Omental fat pad (tissue), 4 donors: ENCODE data around the gene WDHD1. TPM values are rescaled to one million over a fixed set of nuclear protein-coding genes. Genes with fewer than 3 reads are reported as not detected.
"Not testable (repeated sequence)": the region's sequence is repeated elsewhere in the genome, so short reads cannot be mapped to it uniquely, and the experiment has no call there.

Experiments
- ATAC-seq: fragments of 150-250 bp; one replicate; pipeline ENCODE4 v1.9.1; 2016; ENCODE audit warnings: mild to moderate bottlenecking, moderate library complexity; ENCODE audit not compliant: low FRiP score
- DNase-seq: peaks from one replicate; pipeline ENCODE4 v3.0.0-alpha.2; 2019; ENCODE audit warnings: low spot score
- CTCF ChIP-seq, 3 donors: fragments of 450-650 bp; IDR thresholded peaks; one replicate each; pipeline ENCODE4 v1.5.1; 2016 to 2017; ENCODE audit warnings: antibody characterized with exemption in 3 of 3, mild to moderate bottlenecking in 3 of 3, moderate library complexity in 2 of 3
- total RNA-seq, 4 donors: library from RNA; depleted of rRNA; stranded (reverse); fragments of >200 nt; gene quantifications; one replicate each; pipeline ENCODE4 v1.1.0, GENCODE V29; 2016

The WDHD1 gene
- total RNA-seq, 4 donors from 2014 or later = 1.4 to 2.0 (median 1.6) TPM

GRCh38 chr14:54916101-54916500, 110.8 kb downstream of the WDHD1 start:
- ATAC-seq = no peak
- no peak for TF ChIP-seq CTCF (IDR thresholded peaks at IDR 0.05)

GRCh38 chr14:54909817-54910558, 116.9 kb downstream of the WDHD1 start:
- DNase-seq (no peak), ATAC-seq (no peak)
- no peak for TF ChIP-seq CTCF (IDR thresholded peaks at IDR 0.05)

More at GRCh38 chr14:54916101-54916500, 110.8 kb downstream of the WDHD1 start:
- DNase-seq = no peak

GRCh38 chr14:54908973-54909372, 117.9 kb downstream of the WDHD1 start:
- DNase-seq, ATAC-seq: not testable (repeated sequence)

GRCh38 chr14:54908190-54908589, 118.7 kb downstream of the WDHD1 start:
- ATAC-seq (no peak), DNase-seq (no peak)
- no peak for TF ChIP-seq CTCF (IDR thresholded peaks at IDR 0.05)

- ATAC-seq = no peak
- no peak for TF ChIP-seq CTCF (IDR thresholded peaks at IDR 0.05)
These were observed 120.8 kb downstream of the WDHD1 start for GRCh38 chr14:54906075-54906474.

GRCh38 chr14:54902521-54903420, 124.1 kb downstream of the WDHD1 start, which contains the start of gene GCH1:
Gene GCH1 (minus strand): TSS chr14:54902826. CDS start chr14:54902663, 163 bp downstream.
- peak; percentile 53 for DNase-seq

More at GRCh38 chr14:54906075-54906474, 120.8 kb downstream of the WDHD1 start:
- no peak for DNase-seq

More at GRCh38 chr14:54902521-54903420, 124.1 kb downstream of the WDHD1 start, which contains the start of gene GCH1:
- peak in 1 of 3 donors; percentile 20 for TF ChIP-seq CTCF (IDR thresholded peaks at IDR 0.05)
- peak; percentile 90 for ATAC-seq
